Nephron (organoid): ENCODE results near the gene PACRG.

Source experiments
- H3K27ac Mint-ChIP-seq, 3 experiments: 2 replicates each; pipeline ENCODE4 v1.8.0; 2020; ENCODE audit warnings: mixed read lengths in 3 of 3, mild to moderate bottlenecking in 2 of 3, moderate library complexity in 1 of 3
- H3K27me3 Mint-ChIP-seq: 2 replicates; pipeline ENCODE4 v1.8.0; 2021; ENCODE audit warnings: low read depth, mild to moderate bottlenecking, moderate library complexity, mixed read lengths
- H3K36me3 Mint-ChIP-seq: 2 replicates; pipeline ENCODE4 v1.8.0; 2020; ENCODE audit warnings: low read depth, mixed read lengths
- H3K4me1 Mint-ChIP-seq: 2 replicates; pipeline ENCODE4 v1.8.0; 2020; ENCODE audit warnings: mixed read lengths
- H3K4me3 Mint-ChIP-seq, 3 experiments: 2 replicates each; pipeline ENCODE4 v1.8.0; 2020; ENCODE audit warnings: mild to moderate bottlenecking in 3 of 3, mixed read lengths in 3 of 3, moderate library complexity in 2 of 3
- H3K9me3 Mint-ChIP-seq: 2 replicates; pipeline ENCODE4 v1.8.0; 2020; ENCODE audit warnings: mixed read lengths
- CTCF ChIP-seq, 3 experiments: fragments of 200-600 bp; sonication (generic); IDR thresholded peaks; one replicate each; pipeline ENCODE4 v1.5.0; 2021; ENCODE audit warnings: antibody characterized with exemption in 3 of 3; ENCODE audit not compliant: unreplicated experiment in 3 of 3

The PACRG gene

GRCh38 chr6:163226836-163227485 is 499.2 kb downstream of the PACRG start:
- Mint-ChIP-seq H3K4me3 (no peak overlapping the region), H3K9me3 (peaks cover 20% of the 10 kb centered on the region), H3K4me1 (no peaks in the 10 kb centered on the region), H3K36me3 (peaks cover 4% of the 10 kb centered on the region), H3K27me3 (no peaks in the 10 kb centered on the region), H3K27ac (no peak overlapping the region)
- TF ChIP-seq CTCF (IDR thresholded peaks at IDR 0.05; ENCODE audit: unreplicated experiment in 3 of 3) = no peak

GRCh38 chr6:163228041-163228440 is 500.3 kb downstream of the PACRG start:
- no peaks in the 10 kb centered on the region for H3K27me3 Mint-ChIP-seq
- no peak for TF ChIP-seq CTCF (IDR thresholded peaks at IDR 0.05; ENCODE audit: unreplicated experiment in 3 of 3)
- H3K36me3 Mint-ChIP-seq = peaks cover 4% of the 10 kb centered on the region
- H3K9me3 Mint-ChIP-seq = peaks cover 20% of the 10 kb centered on the region
- H3K4me1 Mint-ChIP-seq = no peaks in the 10 kb centered on the region
- H3K4me3 Mint-ChIP-seq = no peak overlapping the region
- H3K27ac Mint-ChIP-seq = no peak overlapping the region

- Mint-ChIP-seq H3K27ac (no peak overlapping the region), H3K4me3 (no peak overlapping the region), H3K36me3 (no peaks in the 10 kb centered on the region), H3K4me1 (no peaks in the 10 kb centered on the region), H3K9me3 (peaks cover 12% of the 10 kb centered on the region), H3K27me3 (no peaks in the 10 kb centered on the region)
- TF ChIP-seq CTCF (IDR thresholded peaks at IDR 0.05; ENCODE audit: unreplicated experiment in 3 of 3) = no peak
Measured at GRCh38 chr6:163229050-163229449, 501.3 kb downstream of the PACRG start.

GRCh38 chr6:163230901-163231300 is 503.1 kb downstream of the PACRG start:
- H3K4me1 Mint-ChIP-seq = no peaks in the 10 kb centered on the region
- no peak for TF ChIP-seq CTCF (IDR thresholded peaks at IDR 0.05; ENCODE audit: unreplicated experiment in 3 of 3)
- no peak overlapping the region for H3K27ac Mint-ChIP-seq
- H3K4me3 Mint-ChIP-seq = no peak overlapping the region
- H3K27me3 Mint-ChIP-seq = no peaks in the 10 kb centered on the region
- H3K9me3 Mint-ChIP-seq = peaks cover 4% of the 10 kb centered on the region
- no peaks in the 10 kb centered on the region for H3K36me3 Mint-ChIP-seq

GRCh38 chr6:163231356-163232014 is 503.7 kb downstream of the PACRG start:
- no peak overlapping the region for H3K4me3 Mint-ChIP-seq
- no peak for TF ChIP-seq CTCF (IDR thresholded peaks at IDR 0.05; ENCODE audit: unreplicated experiment in 3 of 3)
- H3K27ac Mint-ChIP-seq = no peak overlapping the region
- H3K9me3 Mint-ChIP-seq = no peaks in the 10 kb centered on the region
- no peaks in the 10 kb centered on the region for H3K27me3 Mint-ChIP-seq
- H3K36me3 Mint-ChIP-seq = no peaks in the 10 kb centered on the region
- no peaks in the 10 kb centered on the region for H3K4me1 Mint-ChIP-seq

- Mint-ChIP-seq H3K27me3 (no peaks in the 10 kb centered on the region), H3K4me3 (no peak overlapping the region), H3K4me1 (no peaks in the 10 kb centered on the region), H3K9me3 (no peaks in the 10 kb centered on the region), H3K27ac (no peak overlapping the region), H3K36me3 (no peaks in the 10 kb centered on the region)
- no peak for TF ChIP-seq CTCF (IDR thresholded peaks at IDR 0.05; ENCODE audit: unreplicated experiment in 3 of 3)
Measured at GRCh38 chr6:163232015-163232523, 504.3 kb downstream of the PACRG start.
